Skeletal muscle satellite cell (primary cell): ENCODE data around the gene SPAG7.

Experiments used
- H3K27me3 ChIP-seq: 2 replicates; pipeline ENCODE4 v1.7.0; 2013; ENCODE audit warnings: low read length; ENCODE audit not compliant: control insufficient read depth, insufficient read depth
- H3K36me3 ChIP-seq: 2 replicates; pipeline ENCODE4 v1.7.0; 2013; ENCODE audit warnings: mild to moderate bottlenecking, control low read depth, low read length; ENCODE audit not compliant: insufficient read depth
- H3K4me1 ChIP-seq: 2 replicates; pipeline ENCODE4 v1.7.0; 2013; ENCODE audit warnings: low read length; ENCODE audit not compliant: control insufficient read depth, insufficient read depth
- H3K4me2 ChIP-seq: 2 replicates; pipeline ENCODE4 v1.7.0; 2013; ENCODE audit warnings: mild to moderate bottlenecking, low read length
- H3K4me3 ChIP-seq: 2 replicates; pipeline ENCODE4 v1.7.0; 2013; ENCODE audit warnings: low read length
- H3K9ac ChIP-seq: 2 replicates; pipeline ENCODE4 v1.7.0; 2013; ENCODE audit warnings: mild to moderate bottlenecking, low read depth, low read length, moderate library complexity
- H3K9me3 ChIP-seq: replicated peaks from 2 replicates; pipeline ENCODE4 v1.7.0; 2013; ENCODE audit warnings: mild to moderate bottlenecking, control low read depth, low read length

SPAG7 gene

DNA sequence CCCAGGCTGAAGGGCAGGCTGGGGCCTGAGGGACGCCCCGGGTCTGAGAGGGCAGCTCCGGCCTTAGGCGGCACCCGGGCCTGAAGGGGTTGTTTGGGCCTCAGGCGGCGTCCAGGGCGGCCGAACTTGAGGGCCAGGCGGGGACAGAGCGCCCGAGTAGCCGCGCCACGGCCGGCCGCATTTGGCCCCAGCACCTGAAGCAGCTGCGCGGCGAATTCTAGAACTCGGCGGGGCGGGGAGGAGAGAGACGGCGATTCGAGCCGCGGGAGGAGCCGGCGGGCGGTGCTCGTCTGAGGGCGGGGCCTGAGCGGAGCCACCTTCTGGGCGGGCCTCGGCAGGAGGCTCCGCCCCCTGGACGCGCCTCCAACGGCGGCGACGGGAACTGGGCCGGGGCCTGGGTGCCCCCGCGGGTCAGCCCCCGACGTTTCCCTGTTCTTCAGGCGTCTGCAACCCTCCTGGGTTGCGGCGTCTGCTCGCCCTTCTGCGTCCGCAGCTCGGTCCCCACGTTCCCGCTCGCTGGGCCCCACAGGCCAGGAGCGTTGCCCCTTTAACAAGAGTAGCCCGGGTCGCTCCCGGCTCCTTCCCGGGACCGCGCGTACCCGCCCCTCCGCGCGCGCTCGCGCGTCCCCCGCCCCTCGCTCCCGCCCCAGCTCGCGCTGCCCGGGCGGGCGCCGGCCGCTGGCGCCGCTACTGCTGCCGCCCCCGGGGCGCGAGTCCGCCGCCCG, 29.8 kb upstream of the SPAG7 start, which contains the start of the genes INCA1 and KIF1C:
INCA1 (minus strand) TSS at position 221 of the 725 bp plus-strand sequence. CDS start 3,085 bp downstream, outside the sequence.
KIF1C (plus strand) TSS at position 649 of the 725 bp plus-strand sequence. CDS start 2,297 bp downstream, outside the sequence.
- peaks cover 26% of the 10 kb centered on the region for H3K4me1 ChIP-seq
- no peaks in the 10 kb centered on the region for H3K9me3 ChIP-seq
- H3K4me2 ChIP-seq = peak within 1 kb of the TSS; percentile 100
- H3K36me3 ChIP-seq = peaks cover 20% of the 10 kb centered on the region
- no peaks in the 10 kb centered on the region for H3K27me3 ChIP-seq
- H3K4me3 ChIP-seq = peak within 1 kb of the TSS; percentile 88
- H3K9ac ChIP-seq = peak within 1 kb of the TSS; percentile 91

- H3K4me3 ChIP-seq = no peak overlapping the region
- H3K36me3 ChIP-seq = no peaks in the 10 kb centered on the region
- no peak overlapping the region for H3K9ac ChIP-seq
- peaks cover 11% of the 10 kb centered on the region for H3K4me1 ChIP-seq
- no peaks in the 10 kb centered on the region for H3K9me3 ChIP-seq
- H3K4me2 ChIP-seq = no peak overlapping the region
- H3K27me3 ChIP-seq = no peaks in the 10 kb centered on the region
Measured at GRCh38 chr17:4994081-4994595, 26.5 kb upstream of the SPAG7 start.

- peak overlapping the region; percentile 86 for H3K9ac ChIP-seq
- H3K4me3 ChIP-seq = peak overlapping the region; percentile 99
- H3K4me1 ChIP-seq = peaks cover 25% of the 10 kb centered on the region
- peaks cover under 1% of the 10 kb centered on the region for H3K36me3 ChIP-seq
- H3K9me3 ChIP-seq = no peaks in the 10 kb centered on the region
- peak overlapping the region; percentile 91 for H3K4me2 ChIP-seq
- H3K27me3 ChIP-seq = no peaks in the 10 kb centered on the region
Measured at GRCh38 chr17:4987767-4988567, 20.4 kb upstream of the SPAG7 start.

- Histone ChIP-seq H3K4me1 (peaks cover 33% of the 10 kb centered on the region), H3K4me2 (peak within 1 kb of the TSS; percentile 91)
Measured at GRCh38 chr17:4986951-4987766, 19.5 kb upstream of the SPAG7 start, which contains the start of gene CAMTA2. Gene CAMTA2, minus strand, starts transcription at chr17:4987675. Its CDS starts 1,453 bp downstream, at chr17:4986222.

GRCh38 chr17:4986403-4986802, 18.8 kb upstream of the SPAG7 start:
- H3K9me3 ChIP-seq = no peaks in the 10 kb centered on the region
- H3K36me3 ChIP-seq = peaks cover 14% of the 10 kb centered on the region
- H3K4me2 ChIP-seq = peak overlapping the region; percentile 91
- H3K27me3 ChIP-seq = no peaks in the 10 kb centered on the region
- H3K9ac ChIP-seq = peak overlapping the region; percentile 86
- H3K4me1 ChIP-seq = peaks cover 33% of the 10 kb centered on the region
- peak overlapping the region; percentile 99 for H3K4me3 ChIP-seq

More at GRCh38 chr17:4986951-4987766, 19.5 kb upstream of the SPAG7 start, which contains the start of gene CAMTA2:
- Histone ChIP-seq H3K9me3 (no peaks in the 10 kb centered on the region), H3K36me3 (peaks cover 8% of the 10 kb centered on the region), H3K4me3 (peak within 1 kb of the TSS; percentile 99), H3K27me3 (no peaks in the 10 kb centered on the region), H3K9ac (peak within 1 kb of the TSS; percentile 86)

GRCh38 chr17:4982305-4982704, 14.7 kb upstream of the SPAG7 start:
- no peak overlapping the region for H3K9ac ChIP-seq
- peaks cover 48% of the 10 kb centered on the region for H3K36me3 ChIP-seq
- no peak overlapping the region for H3K4me3 ChIP-seq
- H3K4me1 ChIP-seq = peaks cover 21% of the 10 kb centered on the region
- no peaks in the 10 kb centered on the region for H3K9me3 ChIP-seq
- no peak overlapping the region for H3K4me2 ChIP-seq
- H3K27me3 ChIP-seq = no peaks in the 10 kb centered on the region

GRCh38 chr17:4980644-4981216, 13.1 kb upstream of the SPAG7 start:
- Histone ChIP-seq H3K27me3 (no peaks in the 10 kb centered on the region), H3K4me2 (no peak overlapping the region), H3K36me3 (peaks cover 57% of the 10 kb centered on the region), H3K4me1 (peaks cover 9% of the 10 kb centered on the region), H3K9ac (no peak overlapping the region), H3K9me3 (no peaks in the 10 kb centered on the region), H3K4me3 (no peak overlapping the region)

DNA sequence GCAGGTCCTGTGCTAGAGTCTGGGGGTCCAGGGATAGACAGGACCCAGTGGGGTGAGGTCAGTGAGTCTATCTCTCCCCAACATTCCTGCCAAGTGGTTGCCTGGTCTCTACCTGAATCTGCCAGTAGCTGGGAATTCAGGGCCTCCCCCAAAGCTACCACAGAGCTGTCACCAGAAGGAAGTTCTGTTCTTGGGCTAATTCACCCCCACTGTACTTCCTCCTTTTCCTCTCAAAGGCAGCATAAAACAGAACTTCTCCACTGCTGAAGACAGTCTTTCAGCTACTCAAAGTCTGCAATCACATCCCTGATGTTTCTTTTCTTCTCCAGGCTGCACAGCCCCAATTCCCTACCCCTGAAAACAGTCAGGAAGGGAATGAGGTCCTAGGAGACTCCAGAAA, 11.1 kb upstream of the SPAG7 start:
- Histone ChIP-seq H3K36me3 (peaks cover 73% of the 10 kb centered on the region), H3K4me2 (no peak overlapping the region), H3K9ac (no peak overlapping the region), H3K4me3 (no peak overlapping the region), H3K27me3 (no peaks in the 10 kb centered on the region), H3K4me1 (peaks cover 8% of the 10 kb centered on the region), H3K9me3 (no peaks in the 10 kb centered on the region)

DNA sequence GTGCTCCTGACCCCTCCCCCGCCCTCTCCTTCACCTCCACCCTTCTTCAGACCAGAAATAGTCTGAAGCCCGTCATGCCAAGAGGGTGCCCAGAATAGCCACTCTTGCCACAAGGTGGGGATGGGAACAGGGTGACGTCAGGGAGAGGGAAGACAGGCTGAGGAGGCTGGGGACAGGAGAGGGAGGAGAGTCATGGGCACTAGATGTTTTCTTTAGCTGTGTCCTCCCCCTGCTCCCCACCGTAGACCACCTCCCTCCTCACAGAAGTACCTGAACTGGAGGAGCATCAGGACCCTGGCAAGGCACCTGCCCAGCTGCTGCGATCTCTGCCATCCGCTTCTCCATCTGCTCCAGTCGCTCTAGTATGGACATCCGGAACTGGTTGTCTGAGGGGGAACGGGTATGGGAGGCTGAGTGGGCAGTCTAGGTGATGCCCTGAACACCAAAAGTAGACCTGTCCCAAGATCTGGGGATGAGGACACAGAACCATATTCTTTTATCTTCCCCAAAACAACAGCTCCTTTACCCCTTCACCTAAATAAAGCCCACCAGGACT, 6.6 kb upstream of the SPAG7 start:
- H3K4me3 ChIP-seq = no peak overlapping the region
- H3K4me1 ChIP-seq = peaks cover 11% of the 10 kb centered on the region
- H3K9ac ChIP-seq = no peak overlapping the region
- no peaks in the 10 kb centered on the region for H3K27me3 ChIP-seq
- peaks cover 78% of the 10 kb centered on the region for H3K36me3 ChIP-seq
- H3K4me2 ChIP-seq = no peak overlapping the region
- H3K9me3 ChIP-seq = no peaks in the 10 kb centered on the region

DNA sequence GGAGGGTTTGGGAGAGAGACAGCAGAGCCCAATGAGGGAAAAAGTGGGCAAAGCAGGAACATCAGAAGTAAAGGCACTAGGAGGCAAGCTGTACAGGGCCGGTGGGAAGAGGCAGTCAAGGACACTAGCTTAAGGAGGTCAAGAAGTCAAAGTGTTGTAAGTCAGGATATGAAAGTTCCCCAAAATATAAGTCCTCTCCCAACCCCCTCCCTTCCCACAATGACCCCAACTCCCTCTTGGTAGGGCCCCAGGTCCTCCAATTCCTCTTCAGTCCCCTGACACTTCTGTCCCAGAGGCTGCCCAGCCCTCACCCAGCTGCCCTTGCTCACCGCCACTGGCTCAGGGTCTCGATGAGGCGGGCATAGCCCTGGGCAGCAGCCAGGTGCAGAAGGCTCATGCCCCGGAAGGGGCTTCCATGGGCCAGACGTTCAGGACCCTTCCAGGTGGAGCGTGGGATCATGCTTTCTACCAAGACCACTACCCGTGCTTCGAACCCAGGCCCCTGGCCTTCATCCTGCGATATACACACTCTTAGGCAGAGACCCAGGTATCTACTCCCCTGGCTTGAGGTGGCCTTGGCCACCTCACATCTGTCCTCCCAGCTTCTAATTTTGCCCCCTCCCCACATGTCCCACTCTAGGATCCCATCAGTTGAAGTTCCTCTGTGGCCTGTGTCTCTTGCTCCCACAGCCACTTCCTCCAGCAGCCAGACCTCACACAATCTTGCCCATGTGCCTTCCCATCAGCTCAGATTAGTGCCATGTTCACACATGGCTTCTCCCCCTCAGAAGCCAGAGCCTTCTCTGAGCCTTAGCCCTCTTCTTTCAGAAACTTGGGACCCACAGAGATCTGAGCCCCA, 5.9 kb upstream of the SPAG7 start:
- Histone ChIP-seq H3K36me3 (peaks cover 72% of the 10 kb centered on the region), H3K4me1 (peaks cover 18% of the 10 kb centered on the region), H3K4me2 (no peak overlapping the region), H3K9me3 (no peaks in the 10 kb centered on the region), H3K27me3 (no peaks in the 10 kb centered on the region), H3K9ac (no peak overlapping the region), H3K4me3 (no peak overlapping the region)
